H1 (cell line): ENCODE data around the gene TAGLN3. TPM values are rescaled to one million over a fixed set of nuclear protein-coding genes. Genes with fewer than 3 reads are reported as not detected.

Source experiments
- CTCF ChIA-PET: fragments of 300-600 bp; sonication (Branson Sonifier 250); formaldehyde crosslinking; loops from one replicate; lab custom pipeline; 2021; ENCODE audit not compliant: partially characterized antibody; lab: Charles Lee
- POLR2A ChIA-PET: fragments of 300-600 bp; sonication (Branson Sonifier 250); formaldehyde crosslinking; loops from one replicate; lab custom pipeline; 2021; ENCODE audit warnings: inconsistent platforms; ENCODE audit not compliant: partially characterized antibody; lab: Charles Lee
- DNase-seq, 2 experiments: peaks; one replicate each; pipeline versions ENCODE4 v3.0.0 to v3.0.0-alpha.2; 2010 to 2022; ENCODE audit warnings: low spot score in 2 of 2, low read depth in 1 of 2, mixed read lengths in 1 of 2
- FAIRE-seq: peaks from 2 replicates; lab custom pipeline; 2011; peaks lifted over from hg19 to GRCh38; lab: Jason Lieb, UNC
- H2AFZ ChIP-seq: 2 replicates; pipeline ENCODE4 v1.8.1; 2012; ENCODE audit warnings: low read length, inconsistent platforms
- H2AK5ac ChIP-seq: 2 replicates; pipeline ENCODE4 v1.6.1; 2013; ENCODE audit warnings: low read depth, low read length
- H2BK120ac ChIP-seq: replicated peaks from 2 replicates; pipeline ENCODE3; 2013; ENCODE audit warnings: low read depth, low read length, inconsistent platforms
- H2BK12ac ChIP-seq: 2 replicates; pipeline ENCODE4 v1.6.1; 2013; ENCODE audit warnings: low read depth, low read length
- H2BK15ac ChIP-seq: 2 replicates; pipeline ENCODE4 v1.6.1; 2013; ENCODE audit warnings: low read length
- H2BK20ac ChIP-seq: 2 replicates; pipeline ENCODE4 v1.6.1; 2013; ENCODE audit warnings: low read length
- H2BK5ac ChIP-seq: 2 replicates; pipeline ENCODE4 v1.6.1; 2013; ENCODE audit warnings: low read depth, low read length
- H3K14ac ChIP-seq: 2 replicates; pipeline ENCODE4 v1.6.1; 2013; ENCODE audit warnings: inconsistent platforms; ENCODE audit not compliant: insufficient read length
- H3K18ac ChIP-seq: 2 replicates; pipeline ENCODE4 v1.6.1; 2013; ENCODE audit warnings: low read length; ENCODE audit errors: extremely low read depth
- H3K23ac ChIP-seq: 2 replicates; pipeline ENCODE4 v1.6.1; 2013; ENCODE audit warnings: inconsistent platforms; ENCODE audit not compliant: insufficient read length
- H3K23me2 ChIP-seq: 2 replicates; pipeline ENCODE4 v1.6.1; 2013; ENCODE audit warnings: low read depth, low read length
- H3K27ac ChIP-seq: 2 replicates; pipeline ENCODE4 v1.6.1; 2011; ENCODE audit warnings: low read depth, low read length, inconsistent platforms
- H3K27me3 ChIP-seq, 4 experiments: replicated peaks in 1 of 4; 1 replicate in 1 of 4; 2 replicates in 3 of 4; pipeline versions ENCODE4 v1.6.1 to v1.8.1; 2011 to 2013; ENCODE audit warnings: low read length in 3 of 4, mild to moderate bottlenecking in 3 of 4, inconsistent platforms in 2 of 4, mixed read lengths in 2 of 4, moderate library complexity in 1 of 4; ENCODE audit not compliant: control insufficient read depth in 3 of 4, insufficient read depth in 3 of 4; ENCODE audit errors: extremely low read depth in 1 of 4
- H3K36me3 ChIP-seq, 4 experiments: 2 replicates each; pipeline versions ENCODE4 v1.6.1 to v1.8.1; 2011 to 2013; ENCODE audit warnings: mild to moderate bottlenecking in 4 of 4, low read length in 3 of 4, moderate library complexity in 2 of 4, control low read depth in 1 of 4, inconsistent platforms in 1 of 4; ENCODE audit not compliant: insufficient read depth in 4 of 4, control insufficient read depth in 2 of 4
- H3K4ac ChIP-seq: replicated peaks from 2 replicates; pipeline ENCODE3; 2013; ENCODE audit warnings: low read length, low read depth, mixed read lengths, inconsistent platforms; ENCODE audit not compliant: insufficient read length
- H3K4me1 ChIP-seq, 4 experiments: replicated peaks in 1 of 4; 1 replicate in 1 of 4; 2 replicates in 3 of 4; pipeline versions ENCODE4 v1.6.1 to v1.8.1; 2011 to 2013; ENCODE audit warnings: low read length in 3 of 4, inconsistent platforms in 2 of 4, mixed read lengths in 1 of 4; ENCODE audit not compliant: insufficient read depth in 4 of 4, control insufficient read depth in 3 of 4
- H3K4me2 ChIP-seq, 2 experiments: 2 replicates each; pipeline versions ENCODE4 v1.6.1 to v1.8.1; 2011 to 2013; ENCODE audit warnings: low read depth in 2 of 2, low read length in 2 of 2, control low read depth in 1 of 2, inconsistent platforms in 1 of 2, mild to moderate bottlenecking in 1 of 2; ENCODE audit not compliant: insufficient read depth in 1 of 2
- H3K4me3 ChIP-seq, 4 experiments: fragments of 200-600, 300-600 bp in 1 of 4; sonication (generic), shearing (Covaris generic), sonication (Bioruptor Twin) in 1 of 4; 2 replicates each; pipeline versions ENCODE4 v1.5.1 to v1.8.1; 2011 to 2016; ENCODE audit warnings: low read length in 4 of 4, low read depth in 3 of 4, control low read depth in 2 of 4, inconsistent platforms in 2 of 4, mild to moderate bottlenecking in 2 of 4, mixed read lengths in 1 of 4, moderate library complexity in 1 of 4; ENCODE audit not compliant: insufficient read depth in 2 of 4; ENCODE audit errors: extremely low read depth in 1 of 4
- H3K56ac ChIP-seq: replicated peaks from 2 replicates; pipeline ENCODE3; 2013; ENCODE audit warnings: low read depth, mild to moderate bottlenecking, mixed read lengths, low read length, inconsistent platforms; ENCODE audit not compliant: insufficient read length
- H3K79me1 ChIP-seq: 2 replicates; pipeline ENCODE4 v1.6.1; 2013; ENCODE audit warnings: low read depth, low read length, control low read depth
- H3K79me2 ChIP-seq, 2 experiments: 2 replicates each; pipeline versions ENCODE4 v1.6.1 to v1.8.1; 2012 to 2013; ENCODE audit warnings: low read length in 2 of 2, mild to moderate bottlenecking in 2 of 2, inconsistent platforms in 1 of 2; ENCODE audit not compliant: insufficient read depth in 2 of 2, control insufficient read depth in 1 of 2
- H3K9ac ChIP-seq, 4 experiments: replicated peaks in 1 of 4; 1 replicate in 1 of 4; 2 replicates in 3 of 4; pipeline versions ENCODE4 v1.6.1 to v1.8.1; 2011 to 2013; ENCODE audit warnings: low read depth in 3 of 4, low read length in 3 of 4, control low read depth in 2 of 4, mild to moderate bottlenecking in 2 of 4, moderate library complexity in 2 of 4, inconsistent platforms in 1 of 4; ENCODE audit errors: extremely low read depth in 1 of 4
- H3K9me3 ChIP-seq, 2 experiments: 2 replicates each; pipeline versions ENCODE4 v1.6.1 to v1.8.1; 2012 to 2013; ENCODE audit warnings: mild to moderate bottlenecking in 2 of 2, moderate library complexity in 2 of 2, control low read depth in 1 of 2, inconsistent platforms in 1 of 2, low read depth in 1 of 2, low read length in 1 of 2, mixed read lengths in 1 of 2; ENCODE audit not compliant: insufficient read depth in 2 of 2
- H4K20me1 ChIP-seq, 2 experiments: replicated peaks in 1 of 2; 2 replicates each; pipeline versions ENCODE3 to v1.8.1; 2011 to 2013; ENCODE audit warnings: inconsistent platforms in 2 of 2, low read length in 2 of 2, mild to moderate bottlenecking in 1 of 2; ENCODE audit not compliant: insufficient read depth in 2 of 2, control insufficient read depth in 1 of 2
- H4K5ac ChIP-seq: 2 replicates; pipeline ENCODE4 v1.6.1; 2013; ENCODE audit warnings: low read length, low read depth, mixed read lengths, inconsistent platforms; ENCODE audit not compliant: insufficient read length
- H4K8ac ChIP-seq: 2 replicates; pipeline ENCODE4 v1.8.0; 2013; ENCODE audit warnings: mild to moderate bottlenecking, moderate library complexity, low read length, inconsistent platforms; ENCODE audit not compliant: insufficient read depth; ENCODE audit errors: extremely low read depth
- H4K91ac ChIP-seq: replicated peaks from 2 replicates; pipeline ENCODE3; 2013; ENCODE audit warnings: low read length, mixed read lengths, inconsistent platforms; ENCODE audit not compliant: insufficient read length
- BACH1 ChIP-seq: IDR thresholded peaks from 2 replicates; pipeline ENCODE4 v1.6.1; 2012; ENCODE audit warnings: low read length, improper control_type of control experiment
- CBX5 ChIP-seq: fragments of 300-800, 300-1000 bp; sonication (generic); IDR thresholded peaks from 2 replicates; pipeline ENCODE4 v1.7.1; 2016; ENCODE audit warnings: antibody characterized with exemption, low read length, low read depth
- CEBPB ChIP-seq: IDR thresholded peaks from 2 replicates; pipeline ENCODE4 v1.6.1; 2012; ENCODE audit warnings: low read depth, low read length
- CREB1 ChIP-seq: IDR thresholded peaks from 2 replicates; pipeline ENCODE4 v1.6.1; 2012; ENCODE audit warnings: inconsistent platforms
- FOSL1 ChIP-seq: IDR thresholded peaks from 2 replicates; pipeline ENCODE4 v1.6.1; 2011; ENCODE audit warnings: mild to moderate bottlenecking, low read depth, low read length, moderate library complexity; ENCODE audit not compliant: insufficient read depth
- KDM1A ChIP-seq: fragments of 200-600, 300-600 bp; sonication (generic); IDR thresholded peaks from 2 replicates; pipeline ENCODE4 v1.7.1; 2016; ENCODE audit warnings: mild to moderate bottlenecking, low read length, borderline replicate concordance
- POU5F1 ChIP-seq: IDR thresholded peaks from 2 replicates; pipeline ENCODE4 v1.6.1; 2011; ENCODE audit warnings: low read depth, mild to moderate bottlenecking, low read length, moderate library complexity
- SRF ChIP-seq: IDR thresholded peaks from 2 replicates; pipeline ENCODE4 v1.6.1; 2011; ENCODE audit warnings: mild to moderate bottlenecking, low read depth, low read length, moderate library complexity
- WGBS, 2 experiments: shearing (Covaris generic) in 1 of 2; methylation state at CpG; one replicate each; pipeline versions ENCODE4 v1.1.6 to v1.1.7; 2013 to 2015; ENCODE audit warnings: low lambda C conversion rate in 2 of 2, mixed read lengths in 2 of 2, inconsistent platforms in 1 of 2, low coverage in 1 of 2, missing lambda C conversion rate in 1 of 2; ENCODE audit not compliant: insufficient replicate concordance in 2 of 2, insufficient coverage in 1 of 2, insufficient read length in 1 of 2; ENCODE audit errors: extremely low coverage in 1 of 2, missing lambda C conversion rate in 1 of 2; 5-methylcytosine and 5-hydroxymethylcytosine counted together
- polyA plus RNA-seq, 7 experiments: library from polyadenylated mRNA; depleted of rRNA in 3 of 7; stranded (reverse) in 5 of 7; unstranded in 2 of 7; fragments of >200 nt in 5 of 7; fragments of 200-250 nt in 2 of 7; gene quantifications; 1 replicate in 5 of 7; 2 replicates in 1 of 7; 4 replicates in 1 of 7; pipeline versions ENCODE4 v1.2.1 to v1.2.3, GENCODE V29; 2011 to 2013; ENCODE audit warnings: missing spikeins in 2 of 7, mixed read lengths in 2 of 7
- total RNA-seq: library from RNA; stranded (reverse); fragmentation: NEBNext Ultra II Directional; extraction: Animal tissue kit (Norgen Biotek cat#: 25700); gene quantifications from 2 replicates; pipeline ENCODE4 v1.2.1, GENCODE V29; 2021
- TF ChIP-seq, protein P1 (sequence below), 3 experiments: IDR thresholded peaks; 1 replicate in 2 of 3; 2 replicates in 1 of 3; pipeline versions ENCODE4 v1.5.1 to v1.6.1; 2011; ENCODE audit warnings: low read length in 3 of 3, mild to moderate bottlenecking in 3 of 3, inconsistent platforms in 2 of 3, low read depth in 1 of 3, moderate library complexity in 1 of 3; ENCODE audit not compliant: insufficient read depth in 1 of 3; ENCODE audit errors: control extremely low read depth in 1 of 3

The TAGLN3 gene
- total and polyA plus RNA-seq, 2 of the 8 experiments (the other 6 are each of a cell fraction or from before 2014, with no cell fraction given): 6.3 to 7.5 TPM

DNA sequence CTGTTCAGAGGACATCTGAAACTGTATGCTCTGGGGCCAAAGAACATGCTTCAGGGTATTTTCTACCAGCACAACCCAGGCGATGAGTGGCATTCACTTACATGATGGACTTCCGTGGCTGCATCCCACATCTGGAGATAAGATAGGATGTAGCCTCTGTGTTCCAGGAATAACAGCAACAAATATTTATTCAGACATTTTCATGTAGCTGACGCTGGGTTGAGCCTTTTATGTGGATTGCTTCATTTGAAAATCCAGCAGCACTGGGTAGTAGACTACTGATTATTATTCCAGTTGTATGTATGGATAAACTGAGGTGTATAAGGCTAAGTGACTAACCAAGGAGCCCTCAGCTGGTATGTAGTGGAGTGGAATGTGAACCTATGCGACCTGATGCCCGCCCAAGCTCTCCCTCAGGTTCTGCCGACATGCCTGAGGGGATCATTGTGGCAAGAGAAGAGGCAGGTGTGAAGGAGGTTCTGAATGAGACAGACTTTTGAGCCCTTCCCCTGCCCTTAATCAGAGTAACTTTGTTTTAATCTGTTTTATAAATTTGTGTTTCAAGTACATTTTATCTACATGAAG lies 45.8 kb upstream of the TAGLN3 start:
- Histone ChIP-seq H2BK15ac (no peak overlapping the region), H2AFZ (no peak overlapping the region), H3K4me2 (no peak overlapping the region), H3K9me3 (no peaks in the 10 kb centered on the region), H3K14ac (no peak overlapping the region), H3K23me2 (no peaks in the 10 kb centered on the region)
- POLR2A ChIA-PET: interaction anchor here (0.7 kb wide), 1 partner anchor 235 kb away, joined by 3 read pairs; no protein-coding TSS in a partner anchor
- TF ChIP-seq KDM1A: no peak
- TF ChIP-seq, protein P1, sequence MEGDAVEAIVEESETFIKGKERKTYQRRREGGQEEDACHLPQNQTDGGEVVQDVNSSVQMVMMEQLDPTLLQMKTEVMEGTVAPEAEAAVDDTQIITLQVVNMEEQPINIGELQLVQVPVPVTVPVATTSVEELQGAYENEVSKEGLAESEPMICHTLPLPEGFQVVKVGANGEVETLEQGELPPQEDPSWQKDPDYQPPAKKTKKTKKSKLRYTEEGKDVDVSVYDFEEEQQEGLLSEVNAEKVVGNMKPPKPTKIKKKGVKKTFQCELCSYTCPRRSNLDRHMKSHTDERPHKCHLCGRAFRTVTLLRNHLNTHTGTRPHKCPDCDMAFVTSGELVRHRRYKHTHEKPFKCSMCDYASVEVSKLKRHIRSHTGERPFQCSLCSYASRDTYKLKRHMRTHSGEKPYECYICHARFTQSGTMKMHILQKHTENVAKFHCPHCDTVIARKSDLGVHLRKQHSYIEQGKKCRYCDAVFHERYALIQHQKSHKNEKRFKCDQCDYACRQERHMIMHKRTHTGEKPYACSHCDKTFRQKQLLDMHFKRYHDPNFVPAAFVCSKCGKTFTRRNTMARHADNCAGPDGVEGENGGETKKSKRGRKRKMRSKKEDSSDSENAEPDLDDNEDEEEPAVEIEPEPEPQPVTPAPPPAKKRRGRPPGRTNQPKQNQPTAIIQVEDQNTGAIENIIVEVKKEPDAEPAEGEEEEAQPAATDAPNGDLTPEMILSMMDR (IDR thresholded peaks at IDR 0.05; ENCODE audit: control extremely low read depth in 1 of 3, insufficient read depth in 1 of 3, low read depth in 1 of 3, low read length in 3 of 3): no peak
- TF ChIP-seq FOSL1: no peak
- TF ChIP-seq SRF: no peak
- TF ChIP-seq CREB1: no peak
- TF ChIP-seq CEBPB: no peak
- TF ChIP-seq BACH1: no peak
- no peak for TF ChIP-seq CBX5
- TF ChIP-seq POU5F1: no peak
- TF ChIP-seq, all 59 proteins: peak for 0
- Histone ChIP-seq H3K27me3 (peaks cover 0 to 9% (median 5%) of the 10 kb centered on the region in 4 experiments; a peak in 5 of 7 replicates), H3K56ac (no peak overlapping the region), H4K20me1 (no peaks in the 10 kb centered on the region), H2BK12ac (no peak overlapping the region), H4K5ac (no peak overlapping the region), H3K4me3 (no peak overlapping the region), H3K4me1 (peaks cover 0 to 15% (median 9%) of the 10 kb centered on the region in 4 experiments; a peak in 4 of 7 replicates), H4K91ac (no peak overlapping the region), H3K9ac (no peak overlapping the region), H3K4ac (no peak overlapping the region), H4K8ac (no peak overlapping the region), H2BK120ac (no peak overlapping the region), H3K79me2 (no peaks in the 10 kb centered on the region), H3K79me1 (no peaks in the 10 kb centered on the region), H2BK20ac (no peak overlapping the region), H3K23ac (no peak overlapping the region), H3K36me3 (no peaks in the 10 kb centered on the region), H3K18ac (no peak overlapping the region), H3K27ac (no peak overlapping the region), H2BK5ac (no peak overlapping the region), H2AK5ac (no peak overlapping the region)
- 88% methylated on average over 6 of the region's 6 CpGs; no CpG with 5 or more reads in 1 of the 2 experiments for WGBS, 2 experiments
- no peak for DNase-seq
- FAIRE-seq: no peak
- CTCF ChIA-PET: interaction anchor here (0.7 to 2.2 kb wide), 6 partner anchors 16 to 236 kb away, joined by 3 to 6 read pairs (median 4); partner anchors contain the start of gene ABHD10
